Natural killer cell (primary cell): ENCODE measurements around the gene SMPDL3A. TPM values are rescaled to one million over a fixed set of nuclear protein-coding genes. Genes with fewer than 3 reads are reported as not detected.

Experiments used
- ATAC-seq, 3 donors: fragments of 150-1000 bp in 2 of 3; fragments of 200-7000 bp in 1 of 3; cut with Tn5 transposase; 1 replicate in 1 of 3; 2 replicates in 2 of 3; pipeline ENCODE4 v1.10.0; 2021; ENCODE audit warnings: mild to moderate bottlenecking in 2 of 3, moderate library complexity in 2 of 3
- DNase-seq, 2 donors: peaks; one replicate each; pipeline versions ENCODE4 v3.0.0 to v3.0.0-alpha.2; 2013 to 2021; ENCODE audit warnings: mixed read lengths in 1 of 2
- H3K27ac ChIP-seq: one replicate; pipeline ENCODE4 v1.5.1; 2013; ENCODE audit warnings: mild to moderate bottlenecking, low read length
- H3K27me3 ChIP-seq: one replicate; pipeline ENCODE4 v1.6.1; 2013; ENCODE audit warnings: low read length; ENCODE audit not compliant: control insufficient read depth, insufficient read depth
- H3K36me3 ChIP-seq: one replicate; pipeline ENCODE4 v1.6.1; 2013; ENCODE audit warnings: low read length; ENCODE audit not compliant: control insufficient read depth, insufficient read depth
- H3K4me1 ChIP-seq: one replicate; pipeline ENCODE4 v1.6.1; 2013; ENCODE audit warnings: low read length; ENCODE audit not compliant: control insufficient read depth, insufficient read depth
- H3K4me3 ChIP-seq: one replicate; pipeline ENCODE4 v1.5.1; 2013; ENCODE audit warnings: low read length
- H3K9me3 ChIP-seq: one replicate; pipeline ENCODE4 v1.6.1; 2013; ENCODE audit warnings: low read length; ENCODE audit not compliant: control insufficient read depth, insufficient read depth
- H3K27ac Mint-ChIP-seq, 2 donors: one replicate each; pipeline ENCODE4 v1.8.0; 2022; ENCODE audit warnings: mild to moderate bottlenecking in 2 of 2, mixed read lengths in 2 of 2, moderate library complexity in 1 of 2
- H3K27me3 Mint-ChIP-seq, 2 donors: one replicate each; pipeline ENCODE4 v1.8.0; 2022; ENCODE audit warnings: low read depth in 2 of 2, mixed read lengths in 2 of 2
- H3K36me3 Mint-ChIP-seq: one replicate; pipeline ENCODE4 v1.8.0; 2022; ENCODE audit warnings: mixed read lengths
- H3K4me1 Mint-ChIP-seq, 2 donors: one replicate each; pipeline ENCODE4 v1.8.0; 2022; ENCODE audit warnings: mixed read lengths in 2 of 2
- H3K4me3 Mint-ChIP-seq: one replicate; pipeline ENCODE4 v1.8.0; 2022; ENCODE audit warnings: mild to moderate bottlenecking, moderate library complexity, mixed read lengths
- H3K9me3 Mint-ChIP-seq, 2 donors: one replicate each; pipeline ENCODE4 v1.8.0; 2022; ENCODE audit warnings: mixed read lengths in 2 of 2
- CTCF ChIP-seq: fragments of 200-600 bp; IDR thresholded peaks from one replicate; pipeline ENCODE4 v1.8.0; 2022; ENCODE audit warnings: antibody characterized with exemption
- WGBS: methylation state at CpG from one replicate; pipeline ENCODE4 v1.1.7; 2013; ENCODE audit warnings: missing lambda C conversion rate; ENCODE audit not compliant: insufficient coverage; 5-methylcytosine and 5-hydroxymethylcytosine counted together
- intact Hi-C: fragments of 100-400 bp; cut with micrococcal nuclease; formaldehyde crosslinking; loops from one replicate; pipeline ENCODE4 v1.14.2; 2022
- total RNA-seq, 4 donors: library from RNA; stranded (reverse); fragments of 120-200 nt in 1 of 4; gene quantifications; one replicate each; pipeline versions ENCODE4 v1.2.3 to v1.2.4, GENCODE V29; 2013 to 2022

Gene SMPDL3A
- total RNA-seq, 3 donors from 2014 or later (not counting 1 experiment from before 2014, with no cell fraction given) = 1.1 to 4.3 (median 3.9) TPM

- WGBS = 54% methylated on average over 5 of the region's 5 CpGs
- ATAC-seq (no peak), DNase-seq (no peak)
- no peak for TF ChIP-seq CTCF
- Mint-ChIP-seq H3K4me3 (no peak overlapping the region), H3K9me3 (no peaks in the 10 kb centered on the region), H3K4me1 (no peaks in the 10 kb centered on the region), H3K27ac (no peak overlapping the region), H3K36me3 (peaks cover 9% of the 10 kb centered on the region), H3K27me3 (peaks cover 23 to 30% of the 10 kb centered on the region in 2 donors)
- no peak overlapping the region for H3K4me3 ChIP-seq
- no peak overlapping the region for H3K27ac ChIP-seq
- intact Hi-C loops = no loop called here
- no peaks in the 10 kb centered on the region for H3K4me1 ChIP-seq
- H3K9me3 ChIP-seq = no peaks in the 10 kb centered on the region
- H3K27me3 ChIP-seq = no peaks in the 10 kb centered on the region
- no peaks in the 10 kb centered on the region for H3K36me3 ChIP-seq
Measured at GRCh38 chr6:122780114-122780513, 8.9 kb upstream of the SMPDL3A start.

- H3K27me3 Mint-ChIP-seq = peaks cover 25 to 28% of the 10 kb centered on the region in 2 donors
Measured at GRCh38 chr6:122781716-122782115, 7.3 kb upstream of the SMPDL3A start.

GRCh38 chr6:122783401-122783800, 5.7 kb upstream of the SMPDL3A start:
- Mint-ChIP-seq H3K9me3 (no peaks in the 10 kb centered on the region), H3K27ac (no peak overlapping the region), H3K27me3 (peaks cover 36 to 42% of the 10 kb centered on the region in 2 donors), H3K36me3 (no peaks in the 10 kb centered on the region), H3K4me3 (no peak overlapping the region), H3K4me1 (no peaks in the 10 kb centered on the region)
- intact Hi-C loops = no loop called here
- no peaks in the 10 kb centered on the region for H3K4me1 ChIP-seq
- H3K27me3 ChIP-seq = no peaks in the 10 kb centered on the region
- no peaks in the 10 kb centered on the region for H3K36me3 ChIP-seq
- no peak for TF ChIP-seq CTCF
- H3K27ac ChIP-seq = no peak overlapping the region
- no peak for ATAC-seq
- DNase-seq = no peak
- H3K9me3 ChIP-seq = no peaks in the 10 kb centered on the region
- no peak overlapping the region for H3K4me3 ChIP-seq
- 71% methylated on average over 4 of the region's 4 CpGs for WGBS

More at GRCh38 chr6:122781716-122782115, 7.3 kb upstream of the SMPDL3A start:
- no peaks in the 10 kb centered on the region for H3K9me3 ChIP-seq
- 91% methylated on average over 6 of the region's 7 CpGs for WGBS
- ATAC-seq (no peak), DNase-seq (no peak)
- H3K27ac ChIP-seq = no peak overlapping the region
- Mint-ChIP-seq H3K4me1 (no peaks in the 10 kb centered on the region), H3K4me3 (no peak overlapping the region), H3K27ac (no peak overlapping the region), H3K36me3 (no peaks in the 10 kb centered on the region), H3K9me3 (no peaks in the 10 kb centered on the region)
- H3K36me3 ChIP-seq = no peaks in the 10 kb centered on the region
- TF ChIP-seq CTCF = no peak
- intact Hi-C loops = no loop called here
- H3K27me3 ChIP-seq = no peaks in the 10 kb centered on the region
- no peak overlapping the region for H3K4me3 ChIP-seq
- H3K4me1 ChIP-seq = no peaks in the 10 kb centered on the region

- DNase-seq (no peak), ATAC-seq (no peak)
- H3K27me3 ChIP-seq = no peaks in the 10 kb centered on the region
- no CpG with 5 or more reads among the region's 1 CpG for WGBS
- no peaks in the 10 kb centered on the region for H3K9me3 ChIP-seq
- peaks cover 19 to 20% of the 10 kb centered on the region in 2 donors for H3K4me1 Mint-ChIP-seq
- no peaks in the 10 kb centered on the region for H3K36me3 Mint-ChIP-seq
- intact Hi-C loops = no loop called here
- H3K27ac ChIP-seq = no peak overlapping the region
- H3K27ac Mint-ChIP-seq = no peak overlapping the region
- no peaks in the 10 kb centered on the region for H3K36me3 ChIP-seq
- peaks cover 10% of the 10 kb centered on the region for H3K4me1 ChIP-seq
- H3K9me3 Mint-ChIP-seq = no peaks in the 10 kb centered on the region
- no peak overlapping the region for H3K4me3 ChIP-seq
- peaks cover 34 to 45% of the 10 kb centered on the region in 2 donors for H3K27me3 Mint-ChIP-seq
- no peak for TF ChIP-seq CTCF
- no peak overlapping the region for H3K4me3 Mint-ChIP-seq
Measured at GRCh38 chr6:122785891-122786290, 3.2 kb upstream of the SMPDL3A start.
